ENCODE results near the gene FOXO6. TPM values are rescaled to one million over a fixed set of nuclear protein-coding genes. Genes with fewer than 3 reads are reported as not detected.

Gene FOXO6
- total RNA-seq, 4 donors from 2014 or later = 0.44 to 4.4 (median 1.7) TPM

DNA sequence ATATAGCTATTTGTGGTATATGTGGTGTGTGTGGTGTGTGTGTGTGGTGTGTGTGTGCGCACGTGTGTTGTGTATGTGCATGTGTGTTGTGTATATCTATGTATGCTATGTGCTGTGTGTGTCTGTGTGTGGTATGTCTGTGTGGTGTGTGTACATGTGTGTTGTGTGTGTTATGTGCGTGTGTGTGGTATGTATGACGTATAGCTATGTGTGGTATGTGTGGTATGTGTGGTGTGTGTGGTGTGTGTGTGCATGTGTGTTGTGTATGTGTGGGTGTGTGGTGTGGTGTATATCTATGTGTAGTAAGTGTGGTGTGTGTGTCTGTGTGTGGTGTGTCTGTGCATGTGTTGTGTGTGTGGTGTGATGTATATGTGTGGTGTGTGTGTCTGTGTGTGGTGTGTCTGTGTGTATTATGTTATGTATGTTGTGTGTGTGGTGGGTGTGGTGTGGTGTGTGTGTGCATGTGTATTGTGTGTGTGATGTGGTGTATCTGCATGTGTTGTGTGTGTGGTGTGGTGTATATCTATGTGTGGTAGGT lies 63.4 kb downstream of the FOXO6 start:
- H3K27me3 ChIP-seq = no peaks in the 10 kb centered on the region
- TF ChIP-seq EP300 (IDR thresholded peaks at IDR 0.05) (no peak), CTCF (IDR thresholded peaks at IDR 0.05) (no peak), POLR2A (IDR thresholded peaks at IDR 0.05) (no peak)
- no peaks in the 10 kb centered on the region for H3K9me3 ChIP-seq
- H3K4me3 ChIP-seq = no peak overlapping the region
- H3K4me1 ChIP-seq = peaks cover 0 to 44% (median 7%) of the 10 kb centered on the region in 4 donors
- no peak for DNase-seq (ENCODE audit: low spot score in 2 of 2)
- WGBS, 2 donors = 85 to 87% methylated on average over 4 of the region's 4 CpGs
- no peak overlapping the region for H3K27ac ChIP-seq
- no peaks in the 10 kb centered on the region for H3K36me3 ChIP-seq

- H3K4me1 ChIP-seq = peaks cover 0 to 45% (median 7%) of the 10 kb centered on the region in 4 donors
- no peaks in the 10 kb centered on the region for H3K27me3 ChIP-seq
- TF ChIP-seq CTCF (IDR thresholded peaks at IDR 0.05) = no peak
- TF ChIP-seq EP300 (IDR thresholded peaks at IDR 0.05) = no peak
- 89 to 95% methylated on average over 2 of the region's 2 CpGs for WGBS, 2 donors
- H3K27ac ChIP-seq = no peak overlapping the region
- no peaks in the 10 kb centered on the region for H3K9me3 ChIP-seq
- no peak for DNase-seq (ENCODE audit: low spot score in 2 of 2)
- no peaks in the 10 kb centered on the region for H3K36me3 ChIP-seq
- no peak overlapping the region for H3K4me3 ChIP-seq
Measured at GRCh38 chr1:41425369-41425768, 64.1 kb downstream of the FOXO6 start.

DNA sequence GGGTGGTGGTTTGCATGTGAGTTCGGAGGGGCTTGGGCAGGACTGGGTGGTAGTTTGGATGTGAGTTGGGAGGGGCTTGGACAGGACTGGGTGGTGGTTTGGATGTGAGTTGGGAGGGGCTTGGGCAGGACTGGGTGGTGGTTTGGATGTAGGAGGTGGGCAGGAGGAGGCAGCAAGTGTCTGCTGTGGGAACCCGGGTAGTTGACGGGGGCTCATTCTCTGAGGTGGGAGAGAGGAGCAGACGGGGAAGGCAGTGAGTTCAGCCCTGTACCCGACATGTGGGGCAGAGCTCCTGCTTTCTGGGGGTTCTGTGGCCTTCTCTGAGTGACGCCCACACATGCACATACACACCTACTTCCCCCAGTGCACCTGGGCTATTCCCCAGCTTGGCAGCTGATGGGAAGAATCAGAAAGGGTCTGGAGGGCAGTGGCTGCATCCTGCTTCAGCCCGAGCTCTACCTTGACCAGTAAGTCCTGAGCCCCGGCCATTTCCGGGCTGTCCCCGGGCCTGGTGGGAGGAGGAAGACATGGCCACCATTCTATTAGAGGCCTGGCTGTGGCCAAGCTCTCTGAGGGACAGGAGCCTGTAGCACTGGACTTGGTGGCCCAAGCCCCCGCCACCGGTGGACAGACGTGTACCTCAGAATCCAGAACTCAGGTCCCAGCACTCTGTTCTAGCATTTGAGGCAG lies 65.1 kb downstream of the FOXO6 start:
- Histone ChIP-seq H3K27me3 (no peaks in the 10 kb centered on the region), H3K9me3 (no peaks in the 10 kb centered on the region), H3K36me3 (no peaks in the 10 kb centered on the region), H3K27ac (no peak overlapping the region), H3K4me1 (peaks cover 0 to 42% (median 7%) of the 10 kb centered on the region in 4 donors), H3K4me3 (no peak overlapping the region)
- no peak for DNase-seq (ENCODE audit: low spot score in 2 of 2)
- TF ChIP-seq CTCF (IDR thresholded peaks at IDR 0.05) = no peak
- TF ChIP-seq EP300 (IDR thresholded peaks at IDR 0.05) = no peak
- TF ChIP-seq POLR2A (IDR thresholded peaks at IDR 0.05) = no peak
- WGBS, 2 donors = 82 to 87% methylated on average over 13 of the region's 13 CpGs

- no peak for DNase-seq (ENCODE audit: low spot score in 2 of 2)
- Histone ChIP-seq H3K4me3 (no peak overlapping the region), H3K27ac (peak overlapping the region in 2 of 4 donors; percentile 21 to 50), H3K9me3 (no peaks in the 10 kb centered on the region), H3K27me3 (no peaks in the 10 kb centered on the region), H3K4me1 (peaks cover 0 to 50% (median 15%) of the 10 kb centered on the region in 4 donors), H3K36me3 (no peaks in the 10 kb centered on the region)
- no peak for TF ChIP-seq EP300 (IDR thresholded peaks at IDR 0.05)
- no peak for TF ChIP-seq POLR2A (IDR thresholded peaks at IDR 0.05)
- TF ChIP-seq CTCF (IDR thresholded peaks at IDR 0.05) = no peak
- 49 to 52% methylated on average over 13 to 18 of the region's 20 CpGs for WGBS, 2 donors
Measured at GRCh38 chr1:41427122-41427913, 66.1 kb downstream of the FOXO6 start.

Data from tibial nerve (tissue), 4 donors.